Amniotic epithelial cell (primary cell): ENCODE measurements around the gene CSNK1E.

Experiments
- DNase-seq: peaks from one replicate; pipeline ENCODE4 v3.0.0-alpha.2; 2010; ENCODE audit warnings: low read depth

The CSNK1E gene

DNA sequence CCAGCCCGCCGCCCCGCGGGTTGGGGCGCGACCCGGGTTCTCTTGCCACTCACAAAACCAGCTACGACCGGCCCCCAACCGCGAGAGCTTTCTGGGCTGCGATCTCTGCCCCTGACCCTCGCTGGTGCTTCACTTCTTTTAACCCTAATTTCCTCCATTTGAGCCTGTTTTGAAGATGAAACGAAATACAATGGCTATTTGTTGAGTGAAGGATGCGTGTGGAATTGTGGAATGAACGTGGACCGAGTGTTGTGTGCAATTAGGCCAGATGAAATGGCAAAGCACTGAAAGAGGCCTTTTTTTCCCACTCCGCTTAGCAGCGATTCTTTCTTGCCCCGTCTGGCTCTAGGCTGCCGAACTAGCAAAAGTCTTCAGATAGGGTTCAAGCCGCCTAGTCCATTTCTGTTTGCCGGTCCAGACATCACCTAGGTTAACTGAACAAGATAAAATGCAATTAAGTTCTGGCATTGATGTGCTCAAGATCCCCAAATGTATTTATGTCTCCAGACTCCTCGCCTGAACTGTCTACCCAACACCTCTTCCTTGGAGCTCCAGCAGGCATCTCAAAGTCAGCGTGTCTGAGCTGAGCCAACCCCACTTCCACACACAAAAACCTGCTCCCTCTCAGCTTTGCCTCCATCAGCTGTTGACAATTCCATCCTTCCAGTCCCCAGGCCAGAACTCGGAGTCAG, 44.0 kb downstream of the CSNK1E start:
- no peak for DNase-seq

- peak; percentile 48 for DNase-seq
Observed at GRCh38 chr22:38272373-38273134, 44.7 kb downstream of the CSNK1E start, which contains the start of gene TMEM184B. TSS of gene TMEM184B (minus strand) at chr22:38273010. CDS start at chr22:38247961, 25,049 bp downstream.

GRCh38 chr22:38271927-38272372, 45.3 kb downstream of the CSNK1E start:
- DNase-seq = no peak

GRCh38 chr22:38271101-38271500, 46.1 kb downstream of the CSNK1E start:
- DNase-seq = no peak

DNA sequence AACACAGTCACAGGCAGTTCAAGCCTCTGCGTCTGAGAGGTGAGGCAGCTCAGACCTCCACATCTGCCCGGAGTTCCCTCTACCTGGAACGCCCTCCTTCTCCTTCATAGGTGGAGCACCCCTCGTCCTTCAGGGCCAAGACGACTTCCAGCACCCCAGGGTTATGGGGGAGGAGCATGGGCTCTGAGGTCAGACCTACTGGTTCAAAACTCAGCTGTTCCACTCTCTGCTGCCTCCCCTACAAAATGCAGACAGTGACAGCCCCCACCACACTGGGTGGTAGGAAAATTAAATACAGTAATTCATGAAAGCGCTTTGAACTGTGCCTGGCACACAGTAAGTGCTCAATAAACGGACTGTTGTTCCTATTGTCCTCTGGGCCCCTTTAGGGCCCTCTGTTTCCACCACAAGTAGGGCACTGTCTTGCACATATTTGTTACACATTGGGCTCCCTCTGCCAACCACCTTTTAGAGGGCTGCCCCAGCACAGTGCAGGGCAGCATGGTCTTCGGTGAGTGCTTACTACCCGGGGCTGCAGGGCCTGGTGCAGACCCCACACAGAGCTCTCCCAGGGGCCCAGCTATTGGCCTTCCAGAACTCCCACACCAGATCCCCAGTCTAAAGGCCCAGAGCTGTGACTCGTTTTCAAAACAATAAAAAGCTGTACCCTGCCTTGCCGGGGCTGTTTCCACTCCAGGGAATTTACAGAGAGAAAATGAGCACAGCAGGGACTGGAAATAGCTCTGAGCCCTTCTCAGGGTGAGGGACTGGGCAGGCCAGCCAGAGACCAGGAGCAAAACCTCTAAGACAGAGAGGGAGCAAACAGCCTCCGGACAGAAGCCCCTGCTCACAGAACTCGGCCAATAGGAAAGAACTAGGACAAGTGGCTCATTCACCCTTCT, 46.9 kb downstream of the CSNK1E start:
- DNase-seq = no peak

GRCh38 chr22:38269466-38269865, 47.8 kb downstream of the CSNK1E start:
- DNase-seq = no peak

- DNase-seq = peak; percentile 89
Observed at GRCh38 chr22:38267086-38267485, 50.1 kb downstream of the CSNK1E start.

DNA sequence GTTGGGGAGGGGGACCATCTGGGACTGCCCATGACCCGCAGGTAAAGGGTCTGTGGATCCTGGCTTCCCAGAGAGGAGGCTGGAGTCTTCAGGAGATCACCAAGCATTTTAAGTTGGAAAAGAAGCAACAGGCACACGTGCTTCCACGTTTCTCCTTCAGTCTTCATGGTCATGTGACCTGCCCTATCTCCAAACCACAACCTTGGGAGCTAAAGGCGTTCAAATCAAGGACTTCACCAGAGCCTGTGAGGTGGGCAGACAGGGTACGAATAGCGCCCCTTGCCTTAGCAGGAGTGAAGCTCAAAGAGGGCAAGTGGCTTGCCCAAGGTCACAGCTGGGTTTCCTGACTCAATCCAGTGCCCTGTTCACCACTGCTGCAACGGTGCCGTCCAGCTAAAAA, 51.1 kb downstream of the CSNK1E start:
- peak; percentile 88 for DNase-seq

DNA sequence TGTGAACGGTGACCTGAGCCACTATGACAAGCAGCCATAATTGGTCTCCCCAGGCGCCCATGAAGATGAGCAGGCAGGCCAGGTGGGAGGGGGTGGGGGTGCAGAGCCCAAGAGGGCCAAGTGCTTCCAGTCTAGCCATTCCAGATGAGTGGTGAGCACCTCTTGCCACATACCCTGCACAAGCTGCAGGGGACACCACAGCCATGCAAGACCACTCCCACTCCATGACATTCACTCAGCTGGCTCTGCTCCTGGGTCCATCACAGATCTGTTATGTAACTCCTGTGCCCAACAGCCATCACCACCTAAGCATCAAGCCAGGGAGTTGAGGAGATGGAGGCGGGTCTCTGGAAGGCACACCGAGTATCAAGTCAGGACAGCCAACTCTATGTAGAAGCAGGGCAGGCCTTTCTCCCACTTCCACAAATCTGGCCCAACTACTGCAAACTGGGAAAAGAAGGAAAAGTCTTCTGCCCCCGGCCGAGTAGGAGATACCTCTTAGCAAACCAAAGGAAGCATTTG, 52.9 kb downstream of the CSNK1E start:
- DNase-seq = no peak

- DNase-seq = peak; percentile 50
Observed at GRCh38 chr22:38262051-38262795, 55.0 kb downstream of the CSNK1E start.

DNA sequence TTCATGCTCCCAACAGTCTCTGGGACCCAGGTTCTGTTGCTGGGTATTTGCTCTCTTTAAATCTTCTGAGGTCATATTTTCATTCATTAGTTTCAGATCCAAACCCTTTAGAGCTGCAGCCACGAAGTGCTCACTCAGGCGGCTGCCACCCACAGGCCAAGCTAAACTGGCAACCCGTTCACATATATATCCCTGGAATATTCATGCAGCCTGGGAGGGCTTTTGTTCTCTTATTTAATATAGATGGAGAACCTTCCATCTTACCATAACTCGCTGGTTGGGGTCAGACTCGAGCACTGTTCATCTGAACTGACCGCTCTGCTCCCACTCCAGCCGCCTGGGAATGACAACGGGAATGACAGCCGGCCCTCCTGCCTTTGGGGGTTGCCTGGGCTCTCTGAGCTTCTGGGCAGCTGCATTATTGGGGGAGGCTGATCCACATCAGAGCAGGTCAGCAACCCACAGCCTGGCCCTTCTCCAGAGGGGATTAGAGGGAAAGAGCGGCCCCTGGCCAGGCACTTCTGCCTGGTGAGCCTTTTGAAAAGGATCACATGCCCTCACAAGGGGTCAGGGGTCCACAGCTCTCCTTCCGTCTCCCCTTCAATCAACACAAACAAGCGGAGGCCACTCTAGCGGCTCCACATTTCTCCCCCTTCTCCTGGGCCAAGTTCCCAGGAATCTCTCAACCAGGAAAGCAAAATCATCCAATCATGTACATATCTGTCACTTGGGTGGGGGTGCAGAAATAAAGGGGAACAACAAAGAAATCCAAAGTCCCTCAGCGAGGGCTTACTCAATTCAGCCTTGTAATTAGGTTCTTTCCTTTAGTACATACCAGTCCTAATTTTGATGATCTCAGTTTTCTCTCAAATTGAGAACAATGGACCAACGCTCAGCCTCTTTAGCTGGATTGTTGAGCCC, 56.2 kb downstream of the CSNK1E start:
- peak; percentile 48 for DNase-seq

- no peak for DNase-seq
Observed at GRCh38 chr22:38259370-38259769, 57.9 kb downstream of the CSNK1E start.

- DNase-seq = peak; percentile 72
Observed at GRCh38 chr22:38258895-38259294, 58.3 kb downstream of the CSNK1E start.

DNA sequence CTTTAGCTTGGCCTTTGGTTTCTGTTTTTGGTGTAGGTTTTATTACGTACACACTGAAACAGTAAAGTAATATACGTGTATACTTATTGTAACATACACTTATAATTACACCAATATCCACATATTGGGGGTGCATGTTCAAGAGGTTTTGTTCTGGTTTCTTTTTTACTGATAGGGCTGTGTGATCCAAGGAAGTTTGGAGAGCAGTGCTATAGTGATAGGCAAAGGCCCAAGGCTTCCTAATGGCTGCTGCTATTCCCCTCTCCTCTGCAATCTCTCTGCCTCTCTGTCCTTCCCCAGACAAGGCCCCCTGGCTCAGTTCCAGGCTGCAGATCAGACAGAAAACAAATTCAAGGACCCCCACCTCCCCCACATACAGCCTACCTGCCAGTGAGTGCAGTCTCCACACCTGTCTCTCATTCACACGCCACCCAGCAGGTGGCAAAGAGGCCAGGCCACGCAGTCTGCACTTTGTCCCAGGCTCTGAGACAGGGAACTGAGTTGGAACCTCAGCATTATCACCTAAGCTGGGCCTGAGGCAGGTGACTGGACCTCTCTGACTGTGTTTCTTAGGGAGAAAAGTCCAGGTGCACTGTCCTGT, 59.5 kb downstream of the CSNK1E start:
- DNase-seq = no peak

GRCh38 chr22:38257181-38257580, 60.1 kb downstream of the CSNK1E start:
- peak; percentile 60 for DNase-seq

DNA sequence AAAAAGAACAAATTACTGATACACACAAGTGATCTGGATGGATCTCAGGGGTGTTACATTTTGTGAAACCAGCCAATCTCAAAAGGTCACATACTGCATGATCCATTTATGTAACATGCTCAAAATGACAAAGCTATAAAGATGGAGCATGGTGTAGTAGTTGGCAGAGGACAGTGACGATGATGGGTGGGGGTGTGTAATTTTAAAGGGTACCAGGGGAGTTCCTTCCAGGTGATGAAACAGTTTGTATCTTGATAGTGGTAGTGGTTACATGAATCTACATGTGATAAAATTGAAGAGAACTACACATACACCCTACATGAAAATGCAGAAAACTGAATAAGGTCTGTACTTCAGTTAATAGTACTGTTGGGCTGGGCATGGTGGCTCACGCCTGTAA, 61.5 kb downstream of the CSNK1E start:
- DNase-seq = no peak

- no peak for DNase-seq
Observed at GRCh38 chr22:38251341-38251692, 65.9 kb downstream of the CSNK1E start.

- DNase-seq = no peak
Observed at GRCh38 chr22:38250643-38251340, 66.4 kb downstream of the CSNK1E start.
